HepG2 (cell line): ENCODE measurements around the gene GALNT12. TPM values are rescaled to one million over a fixed set of nuclear protein-coding genes. Genes with fewer than 3 reads are reported as not detected.

Source experiments
- DMTF1 ChIP-seq: sonication (generic); formaldehyde crosslinking; IDR thresholded peaks from 2 replicates; pipeline ENCODE4 v1.4.0; 2020; ENCODE audit warnings: mild to moderate bottlenecking, missing genetic modification reagents
- DPF2 ChIP-seq: sonication (generic); formaldehyde crosslinking; IDR thresholded peaks from 2 replicates; pipeline ENCODE4 v1.4.0; 2020; ENCODE audit warnings: mild to moderate bottlenecking, low read depth, missing genetic modification reagents, borderline replicate concordance
- DR1 ChIP-seq: sonication (generic); formaldehyde crosslinking; IDR thresholded peaks from 2 replicates; pipeline ENCODE4 v1.8.0; 2021; ENCODE audit warnings: mild to moderate bottlenecking, missing genetic modification reagents, inconsistent platforms
- HMGXB4 ChIP-seq, 2 experiments: sonication (generic) in 1 of 2; formaldehyde crosslinking in 1 of 2; IDR thresholded peaks; 2 replicates each; pipeline versions ENCODE4 v1.4.0 to v1.6.1; 2018 to 2020; ENCODE audit warnings: missing genetic modification reagents in 2 of 2, borderline replicate concordance in 1 of 2, low read depth in 1 of 2, mild to moderate bottlenecking in 1 of 2, missing biosample characterization in 1 of 2
- SP1 ChIP-seq, 2 experiments: fragments of 450-650 bp in 1 of 2; sonication (generic) in 1 of 2; formaldehyde crosslinking in 1 of 2; IDR thresholded peaks; 2 replicates each; pipeline versions ENCODE4 v1.4.0 to v1.6.1; 2016 to 2020; ENCODE audit warnings: missing genetic modification reagents in 1 of 2
- TFDP1 ChIP-seq: IDR thresholded peaks from 2 replicates; pipeline ENCODE4 v1.6.1; 2016; ENCODE audit warnings: missing compliant biosample characterization, missing genetic modification reagents, borderline replicate concordance
- TFDP2 ChIP-seq: sonication (generic); formaldehyde crosslinking; IDR thresholded peaks from 2 replicates; pipeline ENCODE4 v1.4.0; 2020; ENCODE audit warnings: missing genetic modification reagents
- THRA ChIP-seq: sonication (generic); formaldehyde crosslinking; IDR thresholded peaks from 2 replicates; pipeline ENCODE4 v1.4.0; 2020; ENCODE audit warnings: missing genetic modification reagents, borderline replicate concordance
- TOPORS ChIP-seq: sonication (generic); formaldehyde crosslinking; IDR thresholded peaks from 2 replicates; pipeline ENCODE4 v1.8.0; 2023; ENCODE audit warnings: mild to moderate bottlenecking, missing genetic modification reagents
- ZBTB14 ChIP-seq: sonication (generic); formaldehyde crosslinking; IDR thresholded peaks from 2 replicates; pipeline ENCODE4 v1.4.0; 2020; ENCODE audit warnings: missing genetic modification reagents
- ZNF547 ChIP-seq: sonication (generic); formaldehyde crosslinking; IDR thresholded peaks from 2 replicates; pipeline ENCODE4 v1.5.1; 2020; ENCODE audit warnings: mild to moderate bottlenecking, missing genetic modification reagents
- ZNF563 ChIP-seq: sonication (generic); formaldehyde crosslinking; IDR thresholded peaks from 2 replicates; pipeline ENCODE4 v1.8.0; 2022; ENCODE audit warnings: mild to moderate bottlenecking, moderate library complexity, missing genetic modification reagents
- ZNF687 ChIP-seq: sonication (generic); formaldehyde crosslinking; IDR thresholded peaks from 2 replicates; pipeline ENCODE4 v1.5.1; 2020; ENCODE audit warnings: mild to moderate bottlenecking, missing genetic modification reagents, moderate library complexity
- polyA plus RNA-seq, 8 experiments: library from polyadenylated mRNA; depleted of rRNA in 3 of 8; stranded (reverse) in 7 of 8; unstranded in 1 of 8; fragments of >200 nt; fragmentation: Illumina TruSeq in 4 of 8; extraction: Trizol in 4 of 8; gene quantifications; 2 replicates each; pipeline versions ENCODE4 v1.2.1 to v1.2.3, GENCODE V29; 2011 to 2016; ENCODE audit warnings: low read depth in 4 of 8, missing spikeins in 1 of 8, mixed read lengths in 1 of 8; ENCODE audit not compliant: insufficient read depth in 1 of 8
- total RNA-seq, 5 experiments: library from RNA; depleted of rRNA; stranded (reverse); fragments of >200 nt; fragmentation: Illumina TruSeq; extraction: Trizol; gene quantifications; 2 replicates each; pipeline ENCODE4 v1.2.3, GENCODE V29; 2016; ENCODE audit warnings: low read depth in 1 of 5

Gene GALNT12
- total and polyA plus RNA-seq, 2 of the 13 experiments (the other 11 are each of a cell fraction or from before 2014, with no cell fraction given) = 0.07 TPM; not detected in 1

GRCh38 chr9:98796364-98797101 lies 10.9 kb upstream of the GALNT12 start, which contains the start of gene ANKS6 (continued):
- TF ChIP-seq ZNF687 (peak; percentile 56; the same call in 1 of the 2 replicates), ZNF563 (CRISPR knock-in tag) (0 out of 2 replicates have a peak, but pooled peaks have one; percentile 8), ZNF547 (CRISPR knock-in tag) (no peak), TFDP2 (CRISPR knock-in tag) (no peak), SP1 (IDR thresholded peaks at IDR 0.05) (no peak), SP1 (CRISPR knock-in tag; IDR thresholded peaks at IDR 0.05) (no peak), DPF2 (CRISPR knock-in tag) (no peak), HMGXB4 (CRISPR knock-in tag; IDR thresholded peaks at IDR 0.05; ENCODE audit: borderline replicate concordance in 1 of 2, low read depth in 1 of 2) (peak; percentile 27 to 35; a peak in 2 of 4 replicates), ZBTB14 (CRISPR knock-in tag) (peak; percentile 96), TOPORS (CRISPR knock-in tag) (no peak), DR1 (no peak), DMTF1 (no peak), TFDP1 (CRISPR knock-in tag) (peak; percentile 48; the same call in 1 of the 2 replicates), THRA (no peak)
